HCT116 (cell line): Measurements from ENCODE around the gene AGAP1. TPM values are rescaled to one million over a fixed set of nuclear protein-coding genes. Genes with fewer than 3 reads are reported as not detected.

ENCODE experiments used
- ATAC-seq: fragments of 200-7000 bp; cut with Tn5 transposase; 2 replicates; pipeline ENCODE4 v1.9.1; 2020; ENCODE audit warnings: mild to moderate bottlenecking, moderate library complexity
- BruUV-seq: library from RNA; stranded (reverse); fragments of 400-500 nt; replicated peaks from 2 replicates; lab custom pipeline; 2021; lab: Mats Ljungman, UMichigan
- CTCF ChIA-PET: fragments of 300-600 bp; sonication (Branson Sonifier 250); formaldehyde crosslinking; loops from one replicate; lab custom pipeline; 2021; ENCODE audit warnings: antibody characterized with exemption; lab: Charles Lee
- POLR2A ChIA-PET: fragments of 300-600, 350-600 bp; sonication (Branson Sonifier 250); formaldehyde crosslinking; loops from one replicate; lab custom pipeline; 2021; ENCODE audit warnings: antibody characterized with exemption; lab: Charles Lee
- RAD21 ChIA-PET, 2 experiments: fragments of 300-600 bp; sonication (Branson Sonifier 250); formaldehyde crosslinking; loops; one replicate each; lab custom pipeline; 2023; ENCODE audit warnings: low total read pairs in 2 of 2; ENCODE audit not compliant: uncharacterized antibody in 2 of 2, unreplicated experiment in 2 of 2, low non-redundant PET in 1 of 2; lab: Charles Lee
- DNase-seq: peaks from one replicate; pipeline ENCODE4 v3.0.0-alpha.2; 2010; ENCODE audit warnings: low read depth, low spot score
- H2AFZ ChIP-seq: fragments of 200-600 bp; shearing (Covaris generic), sonication (generic); 2 replicates; pipeline ENCODE4 v1.6.1; 2017; ENCODE audit warnings: low read depth, mixed run types, mixed read lengths, antibody characterized with exemption, low read length; ENCODE audit not compliant: poor library complexity, severe bottlenecking
- H3K27ac ChIP-seq: 2 replicates; pipeline ENCODE4 v1.5.1; 2012; ENCODE audit warnings: low read depth, low read length
- H3K27me3 ChIP-seq: fragments of 200-600 bp; sonication (generic); 2 replicates; pipeline ENCODE4 v1.6.1; 2016; ENCODE audit warnings: mixed run types, low read length, mixed read lengths; ENCODE audit not compliant: insufficient read depth
- H3K36me3 ChIP-seq, 2 experiments: fragments of 200-500 bp in 1 of 2; fragments of 200-600 bp in 1 of 2; sonication (Bioruptor generic) in 1 of 2; sonication (generic) in 1 of 2; 2 replicates each; pipeline versions ENCODE4 v1.5.1 to v1.6.1; 2014 to 2016; ENCODE audit warnings: low read length in 2 of 2, inconsistent platforms in 1 of 2, mixed read lengths in 1 of 2, mixed run types in 1 of 2; ENCODE audit not compliant: insufficient read depth in 2 of 2, control insufficient read depth in 1 of 2
- H3K4me1 ChIP-seq, 2 experiments: fragments of 200-600 bp in 1 of 2; sonication (generic) in 1 of 2; 2 replicates each; pipeline versions ENCODE4 v1.5.1 to v1.6.1; 2012 to 2017; ENCODE audit warnings: low read length in 2 of 2, inconsistent platforms in 1 of 2, mild to moderate bottlenecking in 1 of 2, mixed read lengths in 1 of 2, mixed run types in 1 of 2, moderate library complexity in 1 of 2; ENCODE audit not compliant: insufficient read depth in 2 of 2, control insufficient read depth in 1 of 2
- H3K4me2 ChIP-seq: fragments of 200-600 bp; sonication (generic); 2 replicates; pipeline ENCODE4 v1.6.1; 2017; ENCODE audit warnings: mixed run types, low read length, mixed read lengths
- H3K4me3 ChIP-seq, 2 experiments: fragments of 200-600 bp in 1 of 2; sonication (generic) in 1 of 2; replicated peaks in 1 of 2; 2 replicates each; pipeline ENCODE4 v1.5.1; 2011 to 2016; ENCODE audit warnings: low read length in 2 of 2, control low read depth in 1 of 2, low read depth in 1 of 2, mild to moderate bottlenecking in 1 of 2, mixed read lengths in 1 of 2, mixed run types in 1 of 2
- H3K79me2 ChIP-seq: fragments of 200-600 bp; sonication (generic); 2 replicates; pipeline ENCODE4 v1.6.1; 2017; ENCODE audit warnings: mild to moderate bottlenecking, mixed run types, low read length, moderate library complexity, mixed read lengths; ENCODE audit not compliant: insufficient read depth
- H3K9ac ChIP-seq: fragments of 200-600 bp; sonication (generic); 2 replicates; pipeline ENCODE4 v1.6.1; 2016; ENCODE audit warnings: low read length, mixed read lengths
- H3K9me2 ChIP-seq: fragments of 200-600 bp; sonication (generic), shearing (Covaris generic); 2 replicates; pipeline ENCODE4 v1.6.1; 2017; ENCODE audit warnings: mixed run types, mild to moderate bottlenecking, moderate library complexity; ENCODE audit not compliant: insufficient read depth
- H3K9me3 ChIP-seq, 2 experiments: fragments of 200-500 bp in 1 of 2; fragments of 200-600 bp in 1 of 2; sonication (Bioruptor generic) in 1 of 2; sonication (generic) in 1 of 2; 2 replicates each; pipeline ENCODE4 v1.6.1; 2014 to 2017; ENCODE audit warnings: low read length in 2 of 2, mixed read lengths in 2 of 2, inconsistent platforms in 1 of 2, low read depth in 1 of 2, mild to moderate bottlenecking in 1 of 2, mixed run types in 1 of 2, moderate library complexity in 1 of 2; ENCODE audit not compliant: control insufficient read depth in 1 of 2, insufficient read depth in 1 of 2
- H4K20me1 ChIP-seq: fragments of 200-600 bp; sonication (generic), shearing (Covaris generic); 2 replicates; pipeline ENCODE4 v1.6.1; 2017; ENCODE audit warnings: mixed run types, mild to moderate bottlenecking, moderate library complexity; ENCODE audit not compliant: insufficient read depth
- CBX3 ChIP-seq: IDR thresholded peaks from 2 replicates; pipeline ENCODE4 v1.6.1; 2012; ENCODE audit warnings: low read depth
- CEBPB ChIP-seq: IDR thresholded peaks from 2 replicates; pipeline ENCODE4 v1.6.1; 2012; ENCODE audit warnings: low read depth
- CTCF ChIP-seq, 3 experiments: fragments of 200-600 bp in 1 of 3; sonication (generic) in 1 of 3; IDR thresholded peaks in 2 of 3; conservative IDR thresholded peaks in 1 of 3; 2 replicates each; pipeline ENCODE4 v1.5.1; 2012 to 2017; ENCODE audit warnings: low read depth in 2 of 3, low read length in 2 of 3, antibody characterized with exemption in 1 of 3, borderline replicate concordance in 1 of 3, control low read depth in 1 of 3, mild to moderate bottlenecking in 1 of 3, mixed read lengths in 1 of 3, mixed run types in 1 of 3, moderate library complexity in 1 of 3; ENCODE audit not compliant: insufficient read depth in 1 of 3
- EZH2 ChIP-seq: fragments of 200-600 bp; sonication (generic); IDR thresholded peaks from 2 replicates; pipeline ENCODE4 v1.6.1; 2017; ENCODE audit warnings: antibody characterized with exemption, mixed run types
- FOSL1 ChIP-seq: IDR thresholded peaks from 2 replicates; pipeline ENCODE4 v1.6.1; 2012; ENCODE audit warnings: low read depth
- MAX ChIP-seq: IDR thresholded peaks from 2 replicates; pipeline ENCODE4 v1.6.1; 2012
- POLR2A ChIP-seq: IDR thresholded peaks from 2 replicates; pipeline ENCODE4 v1.7.0; 2011; ENCODE audit warnings: borderline replicate concordance; ENCODE audit not compliant: insufficient read depth, insufficient read length; ENCODE audit errors: extremely low read depth
- POLR2AphosphoS5 ChIP-seq: IDR thresholded peaks from 2 replicates; pipeline ENCODE4 v1.6.1; 2011; ENCODE audit warnings: mild to moderate bottlenecking, low read depth, low read length, moderate library complexity
- RAD21 ChIP-seq: IDR thresholded peaks from 2 replicates; pipeline ENCODE4 v1.6.1; 2012; ENCODE audit warnings: low read depth, mild to moderate bottlenecking
- REST ChIP-seq: IDR thresholded peaks from 2 replicates; pipeline ENCODE4 v1.6.1; 2012; ENCODE audit warnings: low read depth
- YY1 ChIP-seq: IDR thresholded peaks from 2 replicates; pipeline ENCODE4 v1.6.1; 2011; ENCODE audit warnings: low read length, low read depth, moderate library complexity, mild to moderate bottlenecking; ENCODE audit not compliant: insufficient replicate concordance; ENCODE audit errors: extremely low read depth
- ZFX ChIP-seq: fragments of 450-650 bp; IDR thresholded peaks from 2 replicates; pipeline ENCODE4 v1.6.1; 2017
- ZNF274 ChIP-seq: fragments of 200-500 bp; sonication (Bioruptor generic); IDR thresholded peaks from 2 replicates; pipeline ENCODE4 v1.6.1; 2014; ENCODE audit warnings: mild to moderate bottlenecking, low read depth, low read length, inconsistent platforms
- intact Hi-C: fragments of 100-400 bp; cut with micrococcal nuclease; formaldehyde crosslinking; loops from 2 replicates; pipeline ENCODE4 v1.10.0; 2022
- total RNA-seq: library from RNA; stranded (reverse); gene quantifications from one replicate; pipeline ENCODE4 v1.2.1, GENCODE V29; 2021; ENCODE audit not compliant: unreplicated experiment

Gene AGAP1
- total RNA-seq, 1 experiment from 2014 or later, result 43.8 TPM

- no peak overlapping the region for H3K27ac ChIP-seq
- no peak overlapping the region for H2AFZ ChIP-seq
- no TSS peak for BruUV-seq
- TF ChIP-seq POLR2AphosphoS5 (no peak), ZNF274 (no peak), YY1 (no peak)
- ChIA-PET RAD21 (no interaction called here), CTCF (no interaction called here), POLR2A (no interaction called here)
- DNase-seq (no peak), ATAC-seq (no peak)
- H3K9me3 ChIP-seq, result no peaks in the 10 kb centered on the region
- H4K20me1 ChIP-seq, result no peaks in the 10 kb centered on the region
- H3K4me2 ChIP-seq, result no peak overlapping the region
- no peak overlapping the region for H3K4me3 ChIP-seq
- intact Hi-C loops, result no loop called here
- H3K79me2 ChIP-seq, result no peaks in the 10 kb centered on the region
- no peaks in the 10 kb centered on the region for H3K9me2 ChIP-seq
- H3K27me3 ChIP-seq, result no peaks in the 10 kb centered on the region
- no peaks in the 10 kb centered on the region for H3K4me1 ChIP-seq
- no peak overlapping the region for H3K9ac ChIP-seq
- H3K36me3 ChIP-seq, result no peaks in the 10 kb centered on the region
Measured at GRCh38 chr2:236016496-236016895, 522.7 kb downstream of the AGAP1 start.

GRCh38 chr2:236017446-236017845 lies 523.6 kb downstream of the AGAP1 start:
- CTCF ChIA-PET, result no interaction called here
- Histone ChIP-seq H3K27ac (no peak overlapping the region), H3K36me3 (no peaks in the 10 kb centered on the region), H3K4me1 (no peaks in the 10 kb centered on the region), H3K9ac (no peak overlapping the region), H3K27me3 (no peaks in the 10 kb centered on the region), H3K9me3 (no peaks in the 10 kb centered on the region), H3K4me2 (no peak overlapping the region), H3K79me2 (no peaks in the 10 kb centered on the region), H2AFZ (no peak overlapping the region), H4K20me1 (no peaks in the 10 kb centered on the region), H3K9me2 (no peaks in the 10 kb centered on the region), H3K4me3 (no peak overlapping the region)
- DNase-seq (no peak), ATAC-seq (no peak)
- POLR2A ChIA-PET, result no interaction called here
- RAD21 ChIA-PET, result no interaction called here
- intact Hi-C loops, result no loop called here
- BruUV-seq, result no TSS peak
- TF ChIP-seq POLR2AphosphoS5 (no peak), ZNF274 (no peak), ZFX (no peak), CEBPB (no peak), RAD21 (no peak), EZH2 (no peak), CBX3 (no peak), REST (no peak), FOSL1 (no peak), YY1 (no peak), CTCF (IDR thresholded peaks at IDR 0.05 in 2 of 3, conservative IDR thresholded peaks at IDR 0.05 in 1 of 3; ENCODE audit: borderline replicate concordance in 1 of 3, insufficient read depth in 1 of 3, low read depth in 2 of 3, low read length in 2 of 3) (no peak), MAX (no peak), POLR2A (no peak)
